Fibroblast of the aortic adventitia (primary cell): ENCODE data around the gene MYOCD. TPM values are rescaled to one million over a fixed set of nuclear protein-coding genes. Genes with fewer than 3 reads are reported as not detected.

Experiments
- DNase-seq: peaks from one replicate; pipeline ENCODE4 v3.0.0-alpha.2; 2010; ENCODE audit warnings: low read depth
- H3K4me3 ChIP-seq: 2 replicates; pipeline ENCODE4 v1.5.1; 2011; ENCODE audit warnings: low read depth, mild to moderate bottlenecking, control low read depth, low read length, moderate library complexity
- CTCF ChIP-seq: IDR thresholded peaks from 2 replicates; pipeline ENCODE4 v1.5.1; 2011; ENCODE audit warnings: mild to moderate bottlenecking, low read length, control low read depth, inconsistent platforms; ENCODE audit not compliant: insufficient read depth
- total RNA-seq: library from RNA; depleted of rRNA; stranded (reverse); fragments of >200 nt; gene quantifications from 2 replicates; pipeline ENCODE4 v1.2.3, GENCODE V29; 2012; ENCODE audit warnings: low replicate concordance

MYOCD gene
- total RNA-seq, 1 donor: 0.18 TPM

- DNase-seq: no peak
- TF ChIP-seq CTCF: no peak
- H3K4me3 ChIP-seq: no peak overlapping the region
Measured at GRCh38 chr17:12813664-12814063, 148.0 kb downstream of the MYOCD start.

DNA sequence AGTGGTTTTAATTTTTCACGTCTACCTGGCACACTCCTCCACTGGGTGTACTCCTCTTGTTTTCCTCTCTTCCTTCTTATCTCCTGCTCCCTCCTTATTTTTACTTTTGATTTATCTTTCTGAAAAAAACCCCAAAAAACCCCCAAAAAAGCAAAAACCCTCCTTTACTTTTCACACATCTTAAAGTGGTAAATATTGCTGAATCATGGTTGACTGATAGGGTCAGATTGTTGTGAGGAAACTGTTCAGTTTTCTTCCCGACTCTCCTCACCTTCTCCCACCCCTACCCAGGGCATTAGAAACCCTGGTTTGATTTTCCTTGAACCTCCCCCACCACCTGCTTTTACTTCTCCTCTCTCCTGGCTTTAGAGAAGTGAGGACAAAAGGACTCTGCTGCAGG is 149.0 kb downstream of the MYOCD start:
- H3K4me3 ChIP-seq: no peak overlapping the region
- no peak for TF ChIP-seq CTCF

GRCh38 chr17:12815642-12816141 is 150.0 kb downstream of the MYOCD start:
- no peak for TF ChIP-seq CTCF
- H3K4me3 ChIP-seq: no peak overlapping the region
- no peak for DNase-seq

More for the DNA sequence above, 149.0 kb downstream of the MYOCD start:
- no peak for DNase-seq

Other genes with a start within 250 kb of the MYOCD start
- gene ARHGAP44, start 123.6 kb downstream of the MYOCD start, total RNA-seq: 2.3 and 7.0 TPM in 2 replicates